ENCODE data around the gene TSNAXIP1. TPM values are rescaled to one million over a fixed set of nuclear protein-coding genes. Genes with fewer than 3 reads are reported as not detected.
A peak's percentile ranks its signal among the peaks of the same experiment; 100 is the strongest.

Gene TSNAXIP1
- total and polyA plus RNA-seq, 12 donors: 0.72 to 18.7 (median 2.3) TPM

- Histone ChIP-seq H3K4me1 (replicated peaks in 1 of 2) (no peaks in the 10 kb centered on the region), H3K27me3 (no peaks in the 10 kb centered on the region), H3K4me3 (no peak overlapping the region), H3K36me3 (replicated peaks in 1 of 2) (no peaks in the 10 kb centered on the region), H3K27ac (no peak overlapping the region), H3K9me3 (replicated peaks in 1 of 3) (no peaks in the 10 kb centered on the region)
- DNase-seq: no peak
- no peak for TF ChIP-seq POLR2A (IDR thresholded peaks at IDR 0.05)
- no peak for TF ChIP-seq CTCF (IDR thresholded peaks at IDR 0.05)
- 91 to 94% (median 91%) methylated on average over 5 of the region's 5 CpGs for WGBS, 4 donors
- intact Hi-C loops (cut with DNase I): no loop called here
Observed at GRCh38 chr16:67763066-67763465, 43.6 kb upstream of the TSNAXIP1 start.

- WGBS, 4 donors: 92 to 95% (median 94%) methylated on average over 7 of the region's 7 CpGs
- intact Hi-C loops (cut with DNase I): no loop called here
Observed at GRCh38 chr16:67764158-67764667, 42.5 kb upstream of the TSNAXIP1 start.

GRCh38 chr16:67766291-67766690 lies 40.4 kb upstream of the TSNAXIP1 start:
- 94 to 96% (median 95%) methylated on average over 4 of the region's 4 CpGs for WGBS, 4 donors
- peaks cover 9 to 12% of the 10 kb centered on the region in 2 donors for H3K4me1 ChIP-seq (replicated peaks in 1 of 2)

More at GRCh38 chr16:67764158-67764667, 42.5 kb upstream of the TSNAXIP1 start:
- Histone ChIP-seq H3K36me3 (replicated peaks in 1 of 2) (no peaks in the 10 kb centered on the region), H3K27ac (no peak overlapping the region), H3K4me3 (no peak overlapping the region), H3K9me3 (replicated peaks in 1 of 3) (no peaks in the 10 kb centered on the region), H3K4me1 (replicated peaks in 1 of 2) (no peaks in the 10 kb centered on the region), H3K27me3 (no peaks in the 10 kb centered on the region)
- no peak for DNase-seq
- TF ChIP-seq CTCF (IDR thresholded peaks at IDR 0.05) (no peak), POLR2A (IDR thresholded peaks at IDR 0.05) (no peak)

GRCh38 chr16:67767953-67768352 lies 38.7 kb upstream of the TSNAXIP1 start:
- H3K4me1 ChIP-seq (replicated peaks in 1 of 2): peaks cover 13 to 17% of the 10 kb centered on the region in 2 donors
- no peak for TF ChIP-seq CTCF (IDR thresholded peaks at IDR 0.05)
- no peak for TF ChIP-seq POLR2A (IDR thresholded peaks at IDR 0.05)
- no peaks in the 10 kb centered on the region for H3K9me3 ChIP-seq (replicated peaks in 1 of 3)
- H3K4me3 ChIP-seq: no peak overlapping the region
- no peak overlapping the region for H3K27ac ChIP-seq
- H3K27me3 ChIP-seq: no peaks in the 10 kb centered on the region
- peak in 4 of 7 donors; percentile 23 to 65 (median 56) for DNase-seq
- H3K36me3 ChIP-seq (replicated peaks in 1 of 2): peaks cover 0 to 7% of the 10 kb centered on the region in 2 donors
- intact Hi-C loops (cut with DNase I): no loop called here
- WGBS, 4 donors: 68 to 79% (median 77%) methylated on average over 6 to 7 of the region's 7 CpGs

More at GRCh38 chr16:67766291-67766690, 40.4 kb upstream of the TSNAXIP1 start:
- no peak for DNase-seq
- H3K9me3 ChIP-seq (replicated peaks in 1 of 3): no peaks in the 10 kb centered on the region
- H3K27ac ChIP-seq: no peak overlapping the region
- no peak overlapping the region for H3K4me3 ChIP-seq
- no peaks in the 10 kb centered on the region for H3K27me3 ChIP-seq
- H3K36me3 ChIP-seq (replicated peaks in 1 of 2): peaks cover 0 to 7% of the 10 kb centered on the region in 2 donors
- intact Hi-C loops (cut with DNase I): no loop called here
- TF ChIP-seq CTCF (IDR thresholded peaks at IDR 0.05) (no peak), POLR2A (IDR thresholded peaks at IDR 0.05) (no peak)
